SK-N-MC (cell line): Measurements from ENCODE around the gene BCAS2.

Experiments used
- EZH2 ChIP-seq: fragments of 200-600 bp; sonication (generic); IDR thresholded peaks from one replicate; pipeline ENCODE4 v1.6.1; 2017; ENCODE audit warnings: antibody characterized with exemption
- FOXP2 ChIP-seq: optimal IDR thresholded peaks from 2 replicates; pipeline ENCODE3; 2011; ENCODE audit warnings: mild to moderate bottlenecking, moderate library complexity; ENCODE audit not compliant: insufficient read depth; ENCODE audit errors: extremely low read length, control extremely low read depth
- POLR2AphosphoS5 ChIP-seq: IDR thresholded peaks from 2 replicates; pipeline ENCODE4 v1.6.1; 2012; ENCODE audit warnings: mild to moderate bottlenecking, low read depth, low read length, borderline replicate concordance

GRCh38 chr1:114594046-114594445 is 12.6 kb upstream of the BCAS2 start:
- TF ChIP-seq POLR2AphosphoS5 (no peak), EZH2 (no peak), FOXP2 (no peak)
